Measurements from ENCODE around the gene PRKACA.

- no peak for TF ChIP-seq CTCF (IDR thresholded peaks at IDR 0.05)
- TF ChIP-seq POLR2AphosphoS5 (IDR thresholded peaks at IDR 0.05; ENCODE audit: insufficient read depth in 1 of 2, low read depth in 1 of 2) = no peak
These were observed 1.0 kb downstream of the PRKACA start for GRCh38 chr19:14116525-14116917.

Data from vagina (tissue), 2 donors.